Mucosa of descending colon (tissue), 3 donors: ENCODE data around the gene DSG3. TPM values are rescaled to one million over a fixed set of nuclear protein-coding genes. Genes with fewer than 3 reads are reported as not detected.

Source experiments
- ATAC-seq: fragments of 200-7000 bp; cut with Tn5 transposase; one replicate; pipeline ENCODE4 v1.9.1; 2020; ENCODE audit warnings: mild to moderate bottlenecking, moderate library complexity
- DNase-seq, 3 donors: peaks; one replicate each; pipeline ENCODE4 v3.0.0-alpha.2; 2020
- H3K36me3 ChIP-seq: fragments of 200-600 bp; one replicate; pipeline ENCODE4 v1.8.0; 2021; ENCODE audit warnings: low read depth, mild to moderate bottlenecking
- H3K4me1 ChIP-seq: fragments of 200-600 bp; one replicate; pipeline ENCODE4 v1.8.0; 2021; ENCODE audit warnings: low read depth, mild to moderate bottlenecking
- H3K4me3 ChIP-seq: fragments of 200-600 bp; one replicate; pipeline ENCODE4 v1.8.0; 2021; ENCODE audit warnings: mild to moderate bottlenecking
- H3K9me3 ChIP-seq: fragments of 200-600 bp; one replicate; pipeline ENCODE4 v1.8.0; 2021; ENCODE audit warnings: mild to moderate bottlenecking
- CTCF ChIP-seq: fragments of 200-600 bp; IDR thresholded peaks from one replicate; pipeline ENCODE4 v1.8.0; 2022; ENCODE audit warnings: antibody characterized with exemption, mild to moderate bottlenecking
- intact Hi-C, 2 donors: fragments of 100-400 bp; cut with DNase I in 1 of 2; cut with micrococcal nuclease in 1 of 2; formaldehyde crosslinking; loops; one replicate each; pipeline versions ENCODE4 v1.11.0 to v1.11.1; 2022; cut with DNase I, micrococcal nuclease
- total RNA-seq, 3 donors: library from RNA; stranded (reverse); fragmentation: NEBNext Ultra II Directional in 2 of 3; extraction: Animal tissue kit (Norgen Biotek cat#: 25700) in 2 of 3; gene quantifications; one replicate each; pipeline versions ENCODE4 v1.2.1 to v1.2.4, GENCODE V29; 2021 to 2023
- donor health status: DM: no; HTN: no; CAD: no; lungs with moderate emphysema.
- donor health status: DM: no; HTN: no; CAD: no.
- donor health status: DM: no; HTN: yes; CAD: no.

DSG3 gene
- total RNA-seq, 3 donors from 2014 or later = 0.06 to 1.0 (median 0.14) TPM

- Histone ChIP-seq H3K4me1 (peaks cover 5% of the 10 kb centered on the region), H3K36me3 (no peaks in the 10 kb centered on the region), H3K4me3 (no peak overlapping the region), H3K9me3 (no peaks in the 10 kb centered on the region)
- intact Hi-C loops = loop anchor here in 1 of 2 donors (10.0 kb wide), 1 partner anchor 89 kb away; no protein-coding TSS in a partner anchor
- ATAC-seq (no peak), DNase-seq (no peak)
- no peak for TF ChIP-seq CTCF
Measured at GRCh38 chr18:31426021-31426420, 21.5 kb upstream of the DSG3 start.

- ATAC-seq (no peak), DNase-seq (no peak)
- Histone ChIP-seq H3K36me3 (no peaks in the 10 kb centered on the region), H3K4me3 (no peak overlapping the region), H3K4me1 (peaks cover 5% of the 10 kb centered on the region), H3K9me3 (no peaks in the 10 kb centered on the region)
- no peak for TF ChIP-seq CTCF
- intact Hi-C loops = loop anchor here in 1 of 2 donors (10.0 kb wide), 1 partner anchor 88 kb away; no protein-coding TSS in a partner anchor
Measured at GRCh38 chr18:31426871-31427406, 20.6 kb upstream of the DSG3 start.

GRCh38 chr18:31428211-31428610, 19.3 kb upstream of the DSG3 start:
- Histone ChIP-seq H3K4me3 (no peak overlapping the region), H3K4me1 (peaks cover 5% of the 10 kb centered on the region), H3K9me3 (no peaks in the 10 kb centered on the region), H3K36me3 (no peaks in the 10 kb centered on the region)
- ATAC-seq (no peak), DNase-seq (no peak)
- intact Hi-C loops = loop anchor here in 1 of 2 donors (10.0 kb wide), 1 partner anchor 87 kb away; no protein-coding TSS in a partner anchor
- TF ChIP-seq CTCF = no peak

- DNase-seq = peak; percentile 66 to 80 (median 80)
Measured at GRCh38 chr18:31429623-31430022, 17.9 kb upstream of the DSG3 start.

DNA sequence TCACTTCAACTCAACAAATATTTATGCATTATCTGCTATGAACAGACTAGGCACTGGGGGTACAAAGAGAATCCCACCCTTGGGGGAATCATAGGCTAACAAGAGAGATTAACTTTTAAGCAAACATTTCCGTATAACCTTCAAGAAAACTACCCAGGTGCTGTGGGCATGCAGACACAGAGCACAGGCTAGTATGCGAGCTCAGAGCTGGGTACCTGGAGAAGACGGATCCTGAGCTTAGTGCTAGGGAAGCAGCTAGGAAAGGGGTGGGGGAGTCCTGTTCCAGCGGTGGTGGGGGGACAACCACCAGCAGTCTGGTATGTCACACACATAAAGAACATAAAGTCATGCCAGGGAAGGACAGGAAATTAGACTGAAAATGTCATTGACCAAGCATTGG, 17.5 kb upstream of the DSG3 start:
- TF ChIP-seq CTCF = no peak
- intact Hi-C loops = no loop called here
- ATAC-seq = peak; percentile 39

More at GRCh38 chr18:31429623-31430022, 17.9 kb upstream of the DSG3 start:
- intact Hi-C loops = loop anchor here in 1 of 2 donors (10.0 kb wide), 1 partner anchor 85 kb away; no protein-coding TSS in a partner anchor
- peak; percentile 100 for ATAC-seq
- Histone ChIP-seq H3K4me1 (peaks cover 5% of the 10 kb centered on the region), H3K9me3 (no peaks in the 10 kb centered on the region), H3K36me3 (no peaks in the 10 kb centered on the region), H3K4me3 (no peak overlapping the region)
- no peak for TF ChIP-seq CTCF

More for the DNA sequence above, 17.5 kb upstream of the DSG3 start:
- Histone ChIP-seq H3K9me3 (no peaks in the 10 kb centered on the region), H3K36me3 (no peaks in the 10 kb centered on the region), H3K4me3 (no peak overlapping the region), H3K4me1 (peaks cover 5% of the 10 kb centered on the region)
- peak in 1 of 3 donors; percentile 12 for DNase-seq
